ENCODE measurements around the gene EXOC2. TPM values are rescaled to one million over a fixed set of nuclear protein-coding genes. Genes with fewer than 3 reads are reported as not detected.
"Not testable (repeated sequence)": the region's sequence is repeated elsewhere in the genome, so short reads cannot be mapped to it uniquely, and the experiment has no call there.

The EXOC2 gene
- polyA plus RNA-seq, 3 donors = 19.9 to 23.9 (median 22.8) TPM

GRCh38 chr6:571892-572291, 121.0 kb downstream of the EXOC2 start:
- no peak for DNase-seq (ENCODE audit: extremely low read depth in 1 of 11, low read depth in 9 of 11, low spot score in 4 of 11)

- DNase-seq (ENCODE audit: extremely low read depth in 1 of 11, low read depth in 9 of 11, low spot score in 4 of 11) = no peak
Measured at GRCh38 chr6:570825-571224, 122.1 kb downstream of the EXOC2 start.

- no peak for DNase-seq (ENCODE audit: extremely low read depth in 1 of 11, low read depth in 9 of 11, low spot score in 4 of 11)
Measured at GRCh38 chr6:568954-569523, 123.9 kb downstream of the EXOC2 start.

GRCh38 chr6:568085-568484, 124.9 kb downstream of the EXOC2 start:
- DNase-seq (ENCODE audit: extremely low read depth in 1 of 11, low read depth in 9 of 11, low spot score in 4 of 11) = no peak

- DNase-seq (ENCODE audit: extremely low read depth in 1 of 11, low read depth in 9 of 11, low spot score in 4 of 11) = no peak
Measured at GRCh38 chr6:563863-564262, 129.1 kb downstream of the EXOC2 start.

GRCh38 chr6:562052-562676, 130.8 kb downstream of the EXOC2 start:
- DNase-seq (ENCODE audit: extremely low read depth in 1 of 11, low read depth in 9 of 11, low spot score in 4 of 11) = peak in 1 of 11 donors; percentile 24

GRCh38 chr6:561335-561734, 131.6 kb downstream of the EXOC2 start:
- DNase-seq (ENCODE audit: extremely low read depth in 1 of 11, low read depth in 9 of 11, low spot score in 4 of 11) = not testable (repeated sequence)

GRCh38 chr6:558959-559358, 134.0 kb downstream of the EXOC2 start:
- DNase-seq (ENCODE audit: extremely low read depth in 1 of 11, low read depth in 9 of 11, low spot score in 4 of 11) = no peak

GRCh38 chr6:558089-558488, 134.8 kb downstream of the EXOC2 start:
- no peak for DNase-seq (ENCODE audit: extremely low read depth in 1 of 11, low read depth in 9 of 11, low spot score in 4 of 11)

GRCh38 chr6:551829-552350, 141.0 kb downstream of the EXOC2 start:
- no peak for DNase-seq (ENCODE audit: extremely low read depth in 1 of 11, low read depth in 9 of 11, low spot score in 4 of 11)

- no peak for DNase-seq (ENCODE audit: extremely low read depth in 1 of 11, low read depth in 9 of 11, low spot score in 4 of 11)
Measured at GRCh38 chr6:551405-551804, 141.5 kb downstream of the EXOC2 start.

GRCh38 chr6:549906-550305, 143.0 kb downstream of the EXOC2 start:
- no peak for DNase-seq (ENCODE audit: extremely low read depth in 1 of 11, low read depth in 9 of 11, low spot score in 4 of 11)

GRCh38 chr6:548517-548916, 144.4 kb downstream of the EXOC2 start:
- no peak for DNase-seq (ENCODE audit: extremely low read depth in 1 of 11, low read depth in 9 of 11, low spot score in 4 of 11)

GRCh38 chr6:548091-548490, 144.8 kb downstream of the EXOC2 start:
- no peak for DNase-seq (ENCODE audit: extremely low read depth in 1 of 11, low read depth in 9 of 11, low spot score in 4 of 11)

GRCh38 chr6:540490-540889, 152.4 kb downstream of the EXOC2 start:
- no peak for DNase-seq (ENCODE audit: extremely low read depth in 1 of 11, low read depth in 9 of 11, low spot score in 4 of 11)

- DNase-seq (ENCODE audit: extremely low read depth in 1 of 11, low read depth in 9 of 11, low spot score in 4 of 11) = no peak
Measured at GRCh38 chr6:537114-537513, 155.8 kb downstream of the EXOC2 start.

- no peak for DNase-seq (ENCODE audit: extremely low read depth in 1 of 11, low read depth in 9 of 11, low spot score in 4 of 11)
Measured at GRCh38 chr6:530425-530824, 162.5 kb downstream of the EXOC2 start.

GRCh38 chr6:528989-529388, 163.9 kb downstream of the EXOC2 start:
- DNase-seq (ENCODE audit: extremely low read depth in 1 of 11, low read depth in 9 of 11, low spot score in 4 of 11) = no peak

- no peak for DNase-seq (ENCODE audit: extremely low read depth in 1 of 11, low read depth in 9 of 11, low spot score in 4 of 11)
Measured at GRCh38 chr6:527989-528673, 164.8 kb downstream of the EXOC2 start.

- no peak for DNase-seq (ENCODE audit: extremely low read depth in 1 of 11, low read depth in 9 of 11, low spot score in 4 of 11)
Measured at GRCh38 chr6:524803-525202, 168.1 kb downstream of the EXOC2 start.

All from renal cortex interstitium (tissue), 11 donors.